T-helper 1 cell treated with Interleukin-12 subunit alpha and Interleukin-12 subunit beta and Interleukin-4 antibody, amounts not matched to agents 30 ng/mL and 1 ng/mL, for 36 hours (primary cell): Measurements from ENCODE around the gene EMC10. TPM values are rescaled to one million over a fixed set of nuclear protein-coding genes. Genes with fewer than 3 reads are reported as not detected.
"Not testable (repeated sequence)": the region's sequence is repeated elsewhere in the genome, so short reads cannot be mapped to it uniquely, and the experiment has no call there.

Experiments
- intact Hi-C: fragments of 100-400 bp; cut with micrococcal nuclease; formaldehyde crosslinking; loops from one replicate; pipeline ENCODE4 v1.15.1; 2024
- total RNA-seq: library from RNA; stranded (reverse); gene quantifications from 2 replicates; pipeline ENCODE4 v1.2.3, GENCODE V29; 2022

The EMC10 gene
- total RNA-seq, 1 donor from 2014 or later, result 81.9 TPM

DNA sequence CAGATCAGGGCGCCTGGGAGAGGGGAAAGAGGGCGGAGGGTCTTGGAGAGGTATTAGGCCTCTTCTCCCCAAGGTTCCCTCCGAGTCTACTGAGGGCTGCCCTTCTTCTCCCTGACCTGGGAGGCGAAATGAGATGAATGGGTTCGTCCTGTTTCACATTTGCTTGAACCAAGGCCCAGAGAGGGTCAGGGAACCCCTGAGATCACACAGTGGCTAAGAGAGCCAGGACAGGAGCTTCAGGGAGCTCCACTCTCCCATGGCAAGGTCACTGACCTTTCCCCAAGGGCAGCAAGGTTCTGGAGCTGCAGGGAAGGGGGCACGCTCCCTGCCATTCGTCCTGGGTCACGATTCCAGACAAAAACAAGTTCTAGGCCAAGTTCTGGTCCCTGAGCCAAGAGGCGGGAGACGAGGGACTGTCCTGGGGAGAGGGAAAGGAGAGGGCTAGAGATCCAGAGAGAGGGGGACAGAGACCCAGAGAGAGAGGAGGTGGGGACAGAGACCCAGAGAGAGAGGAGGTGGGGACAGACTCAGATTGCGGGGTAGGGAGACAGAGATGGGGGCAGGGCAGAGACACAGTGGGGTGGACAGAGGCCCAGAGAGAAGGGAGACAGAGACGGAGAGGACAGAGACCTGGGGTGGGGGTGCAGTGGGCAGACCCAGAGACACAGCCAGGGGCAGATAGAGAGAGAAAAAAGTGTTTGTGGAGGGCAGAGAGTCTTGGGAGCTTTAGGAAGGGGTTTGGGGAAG, 36.9 kb downstream of the EMC10 start:
- intact Hi-C loops, result loop anchor here (5.0 kb wide), 1 partner anchor 871 kb away; the partner anchor contains the start of genes RRAS and SCAF1

- intact Hi-C loops, result loop anchor here (5.0 kb wide), 1 partner anchor 872 kb away; the partner anchor contains the start of genes RRAS and SCAF1
Measured at GRCh38 chr19:50513746-50514345, 37.5 kb downstream of the EMC10 start, which contains the start of gene ASPDH. TSS of gene ASPDH (minus strand) at chr19:50513913. CDS start at chr19:50513823, 90 bp downstream.

DNA sequence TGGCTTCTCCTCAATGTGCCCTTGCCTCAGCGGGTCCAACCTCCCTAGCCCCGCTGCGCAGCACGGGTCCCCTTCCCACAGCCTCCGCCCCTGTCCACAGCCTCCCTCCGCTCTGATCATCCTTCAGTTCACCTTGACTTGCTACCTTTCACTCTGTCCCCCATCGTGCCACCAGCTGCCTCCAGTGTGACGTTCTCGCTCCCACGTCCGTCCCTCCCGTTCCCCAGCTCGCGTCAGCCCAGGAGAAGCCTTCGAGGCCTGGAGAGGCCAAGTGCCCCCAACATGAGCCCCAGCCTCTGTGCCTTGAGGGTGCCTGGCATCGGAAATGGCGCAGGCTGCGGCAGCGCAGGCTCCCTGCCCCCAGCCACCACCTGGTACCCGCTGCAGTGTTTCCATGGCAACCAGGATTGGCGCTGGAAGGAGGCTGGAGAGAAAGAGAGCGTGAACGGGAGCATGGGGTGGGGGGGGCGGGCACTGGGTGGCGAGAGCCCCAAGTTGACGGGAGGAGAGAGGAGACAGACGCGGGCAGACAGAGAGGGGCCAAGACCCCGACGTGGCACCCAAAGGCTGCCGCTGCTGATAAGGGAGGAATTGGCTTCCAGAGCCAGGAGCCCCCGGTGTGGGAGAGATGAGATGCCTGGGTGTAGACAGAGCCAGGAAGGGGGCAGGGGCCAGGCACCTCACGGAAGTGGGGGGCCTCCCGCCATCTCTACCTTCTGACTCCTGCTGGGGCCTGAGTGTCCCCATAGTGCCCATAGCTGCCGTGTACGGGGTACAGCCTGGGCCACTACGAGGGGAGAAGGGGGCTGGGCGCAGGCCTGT, 38.2 kb downstream of the EMC10 start:
- intact Hi-C loops, result loop anchor here (5.0 kb wide), 1 partner anchor 872 kb away; the partner anchor contains the start of genes RRAS and SCAF1

DNA sequence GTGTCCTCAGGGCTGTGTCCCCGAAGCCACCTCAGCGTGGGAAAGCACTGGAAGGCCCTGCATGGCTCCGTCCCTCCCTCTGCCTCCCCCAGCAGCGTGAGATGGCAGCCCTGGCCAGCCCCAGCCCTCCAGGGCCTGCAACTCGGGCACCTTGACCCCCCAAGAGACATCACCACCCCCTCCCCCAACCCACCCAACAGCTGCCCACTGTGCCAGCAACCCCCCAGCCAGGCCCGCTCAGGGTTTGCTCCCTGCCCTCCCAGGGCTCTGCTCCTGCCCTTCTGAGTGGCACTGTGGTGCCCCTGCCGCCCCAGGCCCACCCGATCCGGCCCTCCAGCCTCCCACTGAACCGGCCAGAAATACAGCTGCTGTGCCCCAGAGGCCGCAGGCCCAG, 38.9 kb downstream of the EMC10 start:
- intact Hi-C loops, result no loop called here

GRCh38 chr19:50516456-50516855, 40.1 kb downstream of the EMC10 start:
- intact Hi-C loops, result no loop called here

DNA sequence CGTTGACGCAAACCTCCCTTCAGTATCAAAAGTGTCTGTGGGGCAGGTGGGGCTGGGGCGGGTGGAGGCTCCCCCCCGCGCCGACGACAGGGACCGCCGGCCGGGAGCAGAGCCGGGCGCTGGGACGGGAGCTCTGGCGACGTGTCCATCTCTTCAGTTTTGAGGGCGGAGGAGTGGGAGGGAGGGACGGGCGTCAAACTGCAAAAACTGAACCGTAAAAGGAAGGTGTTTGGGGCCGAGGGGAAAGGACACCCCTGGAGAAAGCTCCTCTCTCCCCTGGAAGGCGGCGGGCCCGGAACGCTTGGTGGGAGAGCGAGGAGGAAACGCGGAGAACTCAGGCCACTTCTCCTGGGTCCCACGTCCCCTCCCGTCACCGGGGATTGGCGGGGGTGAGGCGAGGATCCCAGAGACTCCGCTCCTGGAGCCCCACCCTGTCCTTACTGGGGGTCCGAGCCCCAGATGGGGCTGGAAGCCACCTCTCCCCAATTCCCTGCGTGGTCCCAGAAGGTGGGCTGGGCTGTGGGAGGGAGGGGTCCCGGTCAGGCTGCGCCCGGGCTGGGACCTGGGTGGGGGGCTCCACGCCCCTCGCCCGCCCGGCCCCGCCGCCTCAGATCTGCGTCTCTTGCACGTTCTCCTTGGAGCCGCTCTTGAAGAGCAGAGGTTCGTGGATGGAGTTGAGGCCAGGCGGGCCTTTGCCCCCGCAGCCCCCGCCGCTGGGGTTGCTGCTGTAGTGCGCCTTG, 40.8 kb downstream of the EMC10 start:
- intact Hi-C loops, result no loop called here

GRCh38 chr19:50517704-50518075, 41.4 kb downstream of the EMC10 start:
- intact Hi-C loops, result no loop called here

- intact Hi-C loops, result no loop called here
Measured at GRCh38 chr19:50518091-50519005, 42.0 kb downstream of the EMC10 start.

- intact Hi-C loops, result no loop called here
Measured at GRCh38 chr19:50519006-50519575, 42.8 kb downstream of the EMC10 start.

GRCh38 chr19:50520822-50521465, 44.6 kb downstream of the EMC10 start:
- intact Hi-C loops, result no loop called here

- intact Hi-C loops, result no loop called here
Measured at GRCh38 chr19:50522881-50523280, 46.6 kb downstream of the EMC10 start.

DNA sequence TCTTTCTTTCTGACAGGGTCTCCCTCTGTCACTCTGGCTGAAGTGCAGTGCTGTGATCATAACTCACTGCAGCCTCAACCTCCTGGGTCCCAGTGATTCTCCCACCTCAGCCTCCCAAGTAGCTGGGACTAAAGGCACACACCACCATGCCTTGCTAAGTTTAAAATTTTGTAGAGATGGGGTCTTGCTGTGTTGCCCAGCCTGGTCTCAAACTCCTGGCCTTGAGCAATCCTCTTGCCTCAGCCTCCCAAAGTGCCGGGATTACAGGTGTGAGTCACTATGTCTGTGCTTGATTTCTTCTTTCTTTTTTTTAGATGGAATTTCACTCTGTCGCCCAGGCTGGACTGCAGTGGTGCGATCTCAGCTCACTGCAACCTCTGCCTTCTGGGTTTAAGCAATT, 51.7 kb downstream of the EMC10 start:
- intact Hi-C loops, result not testable (repeated sequence)

DNA sequence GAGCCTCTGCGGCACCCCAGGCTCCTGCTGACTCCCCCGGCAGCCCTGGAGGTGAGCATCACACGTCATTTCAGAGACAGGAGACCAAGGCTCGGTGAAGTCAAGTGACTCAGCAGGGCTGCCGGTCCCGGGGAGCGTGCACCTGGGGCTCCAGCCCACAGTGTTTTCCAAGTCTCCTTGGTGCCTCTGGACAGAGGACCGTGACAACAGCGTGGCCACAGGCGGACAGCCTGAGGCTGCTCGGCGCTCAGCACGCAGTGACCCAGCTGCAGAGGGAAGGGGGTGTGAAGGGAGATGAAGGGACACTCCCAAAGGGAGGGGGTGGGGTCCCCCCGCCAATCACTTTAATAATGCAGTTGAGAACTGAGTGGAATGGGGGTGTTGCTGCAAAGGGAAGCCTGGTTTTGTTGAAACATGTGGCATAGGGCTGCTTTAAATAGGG, 54.9 kb downstream of the EMC10 start:
- intact Hi-C loops, result no loop called here

- intact Hi-C loops, result no loop called here
Measured at GRCh38 chr19:50532952-50533351, 56.6 kb downstream of the EMC10 start.

DNA sequence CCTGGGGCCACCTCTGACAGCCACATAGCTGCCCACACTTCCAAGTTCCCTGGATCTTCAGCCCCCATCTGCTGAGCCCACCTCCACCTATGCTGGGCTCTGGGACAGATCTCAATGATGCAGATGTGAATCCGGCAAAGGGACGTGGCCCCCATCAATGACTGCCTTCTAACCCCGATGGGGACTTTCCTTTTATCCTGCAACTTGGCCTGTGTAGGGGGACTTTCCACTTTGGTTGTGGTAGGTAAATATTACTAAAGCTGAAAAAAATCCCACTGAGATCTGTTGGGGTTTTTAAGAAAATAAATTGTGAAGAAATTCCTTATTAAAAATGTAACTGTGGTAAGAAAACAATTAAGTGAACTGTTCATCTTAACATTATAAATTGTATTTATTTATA, 58.2 kb downstream of the EMC10 start:
- intact Hi-C loops, result no loop called here

GRCh38 chr19:50535672-50536187, 59.4 kb downstream of the EMC10 start:
- intact Hi-C loops, result no loop called here

DNA sequence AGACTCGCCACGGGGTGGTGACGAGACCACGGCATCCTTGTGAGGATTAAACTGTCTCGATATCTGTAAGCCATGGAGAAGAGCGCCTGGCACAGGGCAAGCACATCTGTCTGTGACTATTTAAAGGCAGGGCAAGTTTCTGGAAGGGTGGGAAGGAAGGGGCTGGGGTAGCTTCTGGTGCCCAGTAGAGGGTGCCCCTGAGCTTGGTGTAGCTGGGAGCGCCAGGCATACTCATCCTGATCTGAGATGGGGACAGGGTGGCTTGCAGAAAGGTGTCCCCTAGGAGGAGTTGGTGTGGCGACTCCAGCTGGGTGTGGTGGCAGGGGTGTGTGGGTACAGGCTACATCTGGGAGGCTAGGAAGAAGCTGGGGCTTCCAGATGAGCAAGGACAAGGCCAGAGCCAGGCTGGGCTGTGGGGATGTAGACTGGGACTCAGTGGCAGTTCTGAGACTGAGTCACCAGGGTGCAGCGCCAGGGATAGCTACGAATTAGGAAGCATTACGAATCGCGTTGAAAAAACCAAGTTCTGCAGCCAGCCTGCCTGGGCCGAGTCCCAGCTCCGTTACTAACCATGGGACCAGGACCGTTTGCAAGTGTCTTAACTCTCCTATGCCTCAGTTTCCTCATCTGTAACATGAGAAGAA, 60.5 kb downstream of the EMC10 start:
- intact Hi-C loops, result loop anchor here (1.0 kb wide), 3 partner anchors 20 to 386 kb away; no protein-coding TSS in a partner anchor

DNA sequence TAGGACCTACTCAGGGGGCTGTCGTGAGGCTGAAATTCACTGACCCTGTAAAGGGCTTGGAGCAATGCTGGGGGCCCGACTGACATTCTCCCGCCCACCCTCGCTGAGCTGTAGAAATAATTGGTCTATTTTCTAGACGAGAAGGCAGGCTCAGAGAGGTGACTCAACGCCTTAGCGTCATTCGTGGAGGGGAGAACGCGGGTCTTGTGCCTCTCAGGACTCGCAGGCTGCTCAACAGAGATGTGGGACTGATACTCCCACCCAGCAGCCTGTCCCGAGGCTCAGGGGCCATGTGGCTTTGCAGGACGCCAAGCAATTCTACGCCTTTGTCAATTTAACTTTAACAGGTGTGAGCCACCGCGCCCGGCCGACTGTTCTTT, 61.0 kb downstream of the EMC10 start:
- intact Hi-C loops, result loop anchor here (1.0 kb wide), 3 partner anchors 19 to 385 kb away; no protein-coding TSS in a partner anchor
